GM23248 (cell line): ENCODE measurements around the gene API5.

ENCODE experiments used
- EZH2 ChIP-seq: fragments of 200-600 bp; sonication (generic); IDR thresholded peaks from 2 replicates; pipeline ENCODE4 v1.6.1; 2018; ENCODE audit warnings: antibody characterized with exemption, mild to moderate bottlenecking; ENCODE audit not compliant: insufficient read depth, poor library complexity, severe bottlenecking
- EZH2phosphoT487 ChIP-seq: fragments of 200-600 bp; sonication (generic); IDR thresholded peaks from 2 replicates; pipeline ENCODE4 v1.6.1; 2018; ENCODE audit warnings: antibody characterized with exemption, moderate library complexity, mild to moderate bottlenecking, low read depth; ENCODE audit not compliant: insufficient read depth

DNA sequence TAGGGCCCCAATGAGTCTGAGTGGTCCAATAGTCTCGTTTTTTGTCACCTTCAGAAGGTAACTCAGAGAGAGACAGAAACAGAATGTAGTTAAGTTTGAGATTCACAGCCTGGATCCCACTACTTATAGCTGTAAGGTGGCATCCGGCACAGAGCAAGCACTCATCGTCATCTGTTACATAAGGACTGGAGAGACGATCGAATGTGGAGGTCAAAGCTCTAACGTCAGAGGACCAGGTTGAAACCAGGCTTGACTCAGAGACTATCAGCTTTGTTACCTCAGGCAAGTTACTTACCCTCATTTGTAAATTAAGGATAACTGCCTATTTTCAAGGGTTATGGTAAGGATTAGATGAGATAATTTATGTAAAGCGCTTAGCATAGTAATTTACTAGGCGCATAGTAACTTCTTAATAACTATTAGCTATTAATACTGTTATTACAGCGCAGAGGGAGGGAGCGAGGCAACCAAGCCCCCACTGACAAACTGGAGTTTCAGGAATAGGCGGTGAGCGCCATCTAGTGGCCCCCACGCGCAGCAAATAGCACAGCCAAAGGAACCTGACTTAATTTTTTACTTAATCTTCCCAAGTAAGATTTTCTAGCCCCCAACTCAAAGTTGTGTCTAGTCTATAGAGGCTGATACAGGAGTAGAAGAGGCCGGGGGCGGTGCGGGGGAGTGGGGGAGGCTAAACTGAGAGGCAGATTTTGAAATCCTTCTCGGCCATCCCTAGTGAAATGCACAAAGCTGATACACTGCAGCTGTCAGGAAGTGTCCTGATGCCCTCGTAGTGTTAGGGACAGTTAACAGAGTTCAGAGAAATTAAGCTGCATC is 29.0 kb upstream of the API5 start:
- TF ChIP-seq EZH2 (no peak), EZH2phosphoT487 (no peak)
